Measurements from ENCODE around the gene C13orf46. TPM values are rescaled to one million over a fixed set of nuclear protein-coding genes. Genes with fewer than 3 reads are reported as not detected.
"Not testable (repeated sequence)": the region's sequence is repeated elsewhere in the genome, so short reads cannot be mapped to it uniquely, and the experiment has no call there.

C13orf46 gene
- total RNA-seq, 8 experiments from 2014 or later, result 0.08 to 1.0 (median 0.27) TPM

GRCh38 chr13:113995051-113995601 is 21.2 kb upstream of the C13orf46 start:
- Histone ChIP-seq H3K4me1 (replicated peaks in 1 of 2) (peaks cover 3 to 17% of the 10 kb centered on the region in 2 donors), H3K27ac (peak overlapping the region; percentile 76 to 85), H3K4me3 (no peak overlapping the region)
- 70 to 92% (median 73%) methylated on average over 1 to 5 of the region's 23 CpGs; no CpG with 5 or more reads in 5 of the 10 experiments for WGBS, 10 experiments
- peak in 5 of 8 experiments; percentile 71 to 90 (median 88) for ATAC-seq (replicated peaks in 6 of 8)
- in situ Hi-C loops (cut with MboI; ENCODE audit: low pct_unique_long_range_greater_than_20kb in 2 of 9, low sequenced_read_pairs in 9 of 9, unreplicated experiment in 9 of 9), result no loop called here

GRCh38 chr13:113992276-113993005 is 18.6 kb upstream of the C13orf46 start:
- Histone ChIP-seq H3K4me3 (no peak overlapping the region), H3K4me1 (replicated peaks in 1 of 2) (peaks cover 3 to 17% of the 10 kb centered on the region in 2 donors), H3K27ac (peak overlapping the region in 1 of 2 donors; percentile 45)
- 72 to 100% (median 87%) methylated on average over 5 to 15 of the region's 21 CpGs for WGBS, 10 experiments
- peak in 4 of 8 experiments; percentile 26 to 46 (median 39) for ATAC-seq (replicated peaks in 6 of 8)
- in situ Hi-C loops (cut with MboI; ENCODE audit: low pct_unique_long_range_greater_than_20kb in 2 of 9, low sequenced_read_pairs in 9 of 9, unreplicated experiment in 9 of 9), result no loop called here

- peaks cover 3 to 17% of the 10 kb centered on the region in 2 donors for H3K4me1 ChIP-seq (replicated peaks in 1 of 2)
- H3K27ac ChIP-seq, result no peak overlapping the region
- 80 to 100% (median 95%) methylated on average over 1 to 8 of the region's 11 CpGs; no CpG with 5 or more reads in 2 of the 10 experiments for WGBS, 10 experiments
- in situ Hi-C loops (cut with MboI; ENCODE audit: low pct_unique_long_range_greater_than_20kb in 2 of 9, low sequenced_read_pairs in 9 of 9, unreplicated experiment in 9 of 9), result no loop called here
- no peak for ATAC-seq (replicated peaks in 6 of 8)
- H3K4me3 ChIP-seq, result no peak overlapping the region
Observed at GRCh38 chr13:113991676-113992179, 17.9 kb upstream of the C13orf46 start.

GRCh38 chr13:113991191-113991669 is 17.4 kb upstream of the C13orf46 start:
- ATAC-seq (replicated peaks in 6 of 8), result no peak
- peaks cover 3 to 17% of the 10 kb centered on the region in 2 donors for H3K4me1 ChIP-seq (replicated peaks in 1 of 2)
- no peak overlapping the region for H3K27ac ChIP-seq
- in situ Hi-C loops (cut with MboI; ENCODE audit: low pct_unique_long_range_greater_than_20kb in 2 of 9, low sequenced_read_pairs in 9 of 9, unreplicated experiment in 9 of 9), result no loop called here
- WGBS, 10 experiments, result 40 to 98% (median 80%) methylated on average over 1 to 5 of the region's 10 CpGs; no CpG with 5 or more reads in 5 of the 10 experiments
- H3K4me3 ChIP-seq, result no peak overlapping the region

GRCh38 chr13:113990321-113990837 is 16.5 kb upstream of the C13orf46 start:
- no peak overlapping the region for H3K27ac ChIP-seq
- ATAC-seq (replicated peaks in 6 of 8), result no peak
- in situ Hi-C loops (cut with MboI; ENCODE audit: low pct_unique_long_range_greater_than_20kb in 2 of 9, low sequenced_read_pairs in 9 of 9, unreplicated experiment in 9 of 9), result no loop called here
- H3K4me1 ChIP-seq (replicated peaks in 1 of 2), result peaks cover 3 to 16% of the 10 kb centered on the region in 2 donors
- no peak overlapping the region for H3K4me3 ChIP-seq
- 87 to 100% (median 97%) methylated on average over 2 to 7 of the region's 9 CpGs; no CpG with 5 or more reads in 5 of the 10 experiments for WGBS, 10 experiments

GRCh38 chr13:113989585-113990300 is 15.9 kb upstream of the C13orf46 start:
- peaks cover 0 to 12% of the 10 kb centered on the region in 2 donors for H3K4me1 ChIP-seq (replicated peaks in 1 of 2)
- H3K4me3 ChIP-seq, result no peak overlapping the region
- no peak overlapping the region for H3K27ac ChIP-seq
- in situ Hi-C loops (cut with MboI; ENCODE audit: low pct_unique_long_range_greater_than_20kb in 2 of 9, low sequenced_read_pairs in 9 of 9, unreplicated experiment in 9 of 9), result no loop called here
- 86 to 100% (median 95%) methylated on average over 1 to 3 of the region's 8 CpGs; no CpG with 5 or more reads in 2 of the 10 experiments for WGBS, 10 experiments
- ATAC-seq (replicated peaks in 6 of 8), result no peak

- in situ Hi-C loops (cut with MboI; ENCODE audit: low pct_unique_long_range_greater_than_20kb in 2 of 9, low sequenced_read_pairs in 9 of 9, unreplicated experiment in 9 of 9); H3K4me3 ChIP-seq; H3K27ac ChIP-seq; ATAC-seq (replicated peaks in 6 of 8); H3K4me1 ChIP-seq (replicated peaks in 1 of 2): not testable (repeated sequence)
- WGBS, 10 experiments, result 42 to 80% methylated on average over 2 of the region's 6 CpGs; no CpG with 5 or more reads in 8 of the 10 experiments
Observed at GRCh38 chr13:113988859-113989258, 15.0 kb upstream of the C13orf46 start.

GRCh38 chr13:113982296-113982661 is 8.4 kb upstream of the C13orf46 start:
- Histone ChIP-seq H3K4me1 (replicated peaks in 1 of 2) (no peaks in the 10 kb centered on the region), H3K27ac (no peak overlapping the region), H3K4me3 (no peak overlapping the region)
- in situ Hi-C loops (cut with MboI; ENCODE audit: low pct_unique_long_range_greater_than_20kb in 2 of 9, low sequenced_read_pairs in 9 of 9, unreplicated experiment in 9 of 9), result no loop called here
- 93 to 100% methylated on average over 1 to 3 of the region's 15 CpGs; no CpG with 5 or more reads in 8 of the 10 experiments for WGBS, 10 experiments
- ATAC-seq (replicated peaks in 6 of 8), result peak in 2 of 8 experiments; percentile 16 to 24

GRCh38 chr13:113981611-113982295 is 7.9 kb upstream of the C13orf46 start:
- ATAC-seq (replicated peaks in 6 of 8), result peak in 2 of 8 experiments; percentile 7 to 14
- no peak overlapping the region for H3K4me3 ChIP-seq
- 78 to 95% (median 86%) methylated on average over 4 to 8 of the region's 28 CpGs; no CpG with 5 or more reads in 7 of the 10 experiments for WGBS, 10 experiments
- H3K27ac ChIP-seq, result no peak overlapping the region
- in situ Hi-C loops (cut with MboI; ENCODE audit: low pct_unique_long_range_greater_than_20kb in 2 of 9, low sequenced_read_pairs in 9 of 9, unreplicated experiment in 9 of 9), result no loop called here
- H3K4me1 ChIP-seq (replicated peaks in 1 of 2), result no peaks in the 10 kb centered on the region

- peak in 3 of 8 experiments; percentile 5 to 30 (median 6) for ATAC-seq (replicated peaks in 6 of 8)
- 60 to 100% (median 91%) methylated on average over 1 to 4 of the region's 16 CpGs; no CpG with 5 or more reads in 6 of the 10 experiments for WGBS, 10 experiments
- Histone ChIP-seq H3K27ac (no peak overlapping the region), H3K4me1 (replicated peaks in 1 of 2) (no peaks in the 10 kb centered on the region), H3K4me3 (no peak overlapping the region)
- in situ Hi-C loops (cut with MboI; ENCODE audit: low pct_unique_long_range_greater_than_20kb in 2 of 9, low sequenced_read_pairs in 9 of 9, unreplicated experiment in 9 of 9), result no loop called here
Observed at GRCh38 chr13:113981194-113981605, 7.3 kb upstream of the C13orf46 start.

GRCh38 chr13:113980489-113981064 is 6.7 kb upstream of the C13orf46 start:
- ATAC-seq (replicated peaks in 6 of 8), result peak in 1 of 8 experiments; percentile 15
- H3K4me1 ChIP-seq (replicated peaks in 1 of 2), result no peaks in the 10 kb centered on the region
- no peak overlapping the region for H3K27ac ChIP-seq
- no peak overlapping the region for H3K4me3 ChIP-seq
- in situ Hi-C loops (cut with MboI; ENCODE audit: low pct_unique_long_range_greater_than_20kb in 2 of 9, low sequenced_read_pairs in 9 of 9, unreplicated experiment in 9 of 9), result no loop called here
- 40 to 100% (median 93%) methylated on average over 1 to 10 of the region's 12 CpGs; no CpG with 5 or more reads in 3 of the 10 experiments for WGBS, 10 experiments

All from motor neuron (in vitro differentiated cells).